NK-92 (cell line): ENCODE results near the gene HOPX.
"Not testable (repeated sequence)": the region's sequence is repeated elsewhere in the genome, so short reads cannot be mapped to it uniquely, and the experiment has no call there.

ENCODE experiments used
- DNase-seq: peaks from one replicate; lab custom pipeline; 2025; ENCODE audit not compliant: unreplicated experiment; lab: John Stamatoyannopoulos, UW

Gene HOPX

GRCh38 chr4:56681158-56681852, at the start of gene HOPX:
HOPX (minus strand) TSS chr4:56681296; CDS start chr4:56657816, 23,480 bp downstream.
- DNase-seq: no peak

- no peak for DNase-seq
Observed at GRCh38 chr4:56730097-56730496, 49.0 kb upstream of the HOPX start.

GRCh38 chr4:56728512-56728911, 47.4 kb upstream of the HOPX start:
- DNase-seq: no peak

- DNase-seq: no peak
Observed at GRCh38 chr4:56727150-56727549, 46.1 kb upstream of the HOPX start.

DNA sequence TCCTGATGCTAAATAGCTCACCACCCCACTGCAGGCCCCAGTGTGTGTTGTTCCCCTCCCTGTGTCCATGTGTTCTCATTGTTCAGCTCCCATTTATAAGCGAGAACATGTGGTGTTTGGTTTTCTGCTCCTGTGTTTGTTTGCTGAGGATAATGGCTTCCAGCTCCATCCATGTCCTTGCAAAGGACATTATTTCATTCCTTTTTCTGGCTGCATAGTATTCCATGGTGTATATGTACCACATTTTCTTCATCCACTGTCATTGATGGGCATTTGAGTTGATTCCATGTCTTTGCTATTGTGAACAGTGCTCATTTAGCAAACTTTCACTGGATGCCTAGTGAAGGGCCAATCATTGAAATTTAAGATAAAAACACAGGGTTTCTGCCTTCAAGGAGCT, 45.5 kb upstream of the HOPX start:
- not testable (repeated sequence) for DNase-seq

DNA sequence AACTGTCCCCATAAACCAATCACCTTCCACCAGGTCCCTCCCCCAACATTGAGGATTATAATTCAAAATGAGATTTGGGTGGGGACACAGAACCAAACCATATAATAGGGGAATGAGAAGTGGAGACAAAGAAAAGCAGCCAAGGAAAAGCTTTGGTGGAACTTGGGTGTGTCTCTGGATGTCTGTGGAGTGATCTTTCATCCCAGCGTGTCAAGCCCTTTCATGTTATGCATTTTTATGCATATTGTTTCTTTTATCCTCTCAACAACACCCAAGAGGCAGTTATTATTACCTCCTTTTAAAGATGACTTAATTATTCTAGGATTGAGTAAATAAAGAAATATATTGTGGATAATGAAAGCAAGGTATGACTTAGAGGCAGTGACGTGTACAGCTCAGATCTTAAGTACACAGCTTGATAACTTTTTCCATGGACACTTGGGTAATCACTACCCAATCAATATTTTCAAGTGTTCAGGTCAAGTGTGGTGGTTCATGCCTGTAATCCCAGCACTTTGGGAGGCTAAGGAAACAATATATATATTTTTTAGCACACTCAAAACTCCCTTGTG, 42.6 kb upstream of the HOPX start:
- no peak for DNase-seq

DNA sequence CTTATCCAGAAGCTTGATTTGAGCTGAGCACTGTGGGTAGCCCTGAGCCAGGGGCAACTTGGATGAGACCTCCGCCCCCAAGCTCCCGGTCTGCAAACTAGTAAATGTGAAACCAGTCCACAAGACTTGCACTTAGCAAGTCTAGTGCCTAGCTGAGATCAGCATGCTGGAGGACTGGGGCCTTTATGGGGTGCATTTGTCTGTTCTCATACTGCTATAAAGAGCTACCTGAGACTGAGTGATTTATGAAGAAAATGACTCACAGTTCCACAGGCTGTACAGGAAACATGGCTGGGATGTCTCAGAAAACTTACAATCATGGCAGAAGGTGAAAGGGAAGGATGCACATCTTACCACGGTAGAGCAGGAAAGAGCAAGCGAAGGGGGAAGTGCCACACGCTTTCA, 42.1 kb upstream of the HOPX start:
- no peak for DNase-seq

DNA sequence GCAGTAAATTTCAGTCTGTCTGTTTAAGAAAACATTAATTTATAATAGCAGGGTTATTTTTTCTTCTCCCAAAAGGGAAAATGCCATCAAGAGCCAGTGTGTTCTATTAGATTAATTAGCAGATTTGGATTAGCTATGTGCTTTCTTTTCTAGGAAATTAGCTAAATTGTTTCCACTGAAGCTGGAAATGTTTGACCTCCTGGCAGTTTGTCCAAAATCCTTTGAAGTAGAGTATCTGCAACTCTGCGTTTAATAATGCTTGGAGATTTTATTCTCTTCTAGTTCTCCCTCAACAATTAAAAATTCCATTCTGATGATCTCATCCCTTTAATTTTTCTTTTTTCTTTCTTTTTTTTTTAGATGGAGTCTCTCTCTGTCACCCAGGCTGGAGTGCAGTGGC, 27.1 kb upstream of the HOPX start:
- DNase-seq: no peak

DNA sequence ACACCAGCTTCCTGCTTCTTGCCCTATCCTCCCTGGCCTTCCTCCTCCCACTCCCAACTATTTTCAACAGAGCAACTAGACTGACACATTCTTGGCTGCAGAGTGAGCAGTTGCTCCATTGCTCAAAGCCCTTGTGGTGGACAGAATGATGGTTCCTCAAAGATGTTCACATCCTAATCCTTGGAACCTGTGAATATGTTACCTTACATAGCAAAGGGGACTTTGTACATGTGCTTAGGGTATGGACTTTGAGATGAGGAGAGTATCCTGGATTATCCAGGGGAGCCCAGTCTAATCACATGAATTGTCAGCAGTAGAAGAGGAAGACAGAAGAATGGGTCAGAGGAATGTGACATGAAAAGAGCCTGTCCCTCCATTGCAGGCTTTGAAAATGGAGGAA, 24.9 kb upstream of the HOPX start:
- no peak for DNase-seq

DNA sequence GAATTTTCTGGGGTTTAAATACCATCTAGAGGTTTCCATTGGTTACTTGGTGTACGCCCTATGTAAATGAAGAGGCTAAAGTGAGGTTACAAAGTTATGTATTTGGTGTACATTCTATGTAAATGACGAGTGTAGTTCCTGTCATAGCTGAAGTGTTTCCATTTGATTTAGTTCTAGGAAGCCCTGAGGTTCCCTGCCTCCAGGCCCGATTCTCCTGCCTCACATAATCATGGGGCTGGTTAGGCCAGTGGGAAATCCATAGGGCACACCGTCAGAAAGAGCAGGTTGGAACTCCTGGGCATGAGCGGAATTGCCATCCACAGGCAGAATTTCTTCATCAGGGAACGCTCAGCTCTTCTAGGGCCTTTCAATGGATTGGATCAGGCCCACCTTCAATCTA, 24.2 kb upstream of the HOPX start:
- DNase-seq: no peak

DNA sequence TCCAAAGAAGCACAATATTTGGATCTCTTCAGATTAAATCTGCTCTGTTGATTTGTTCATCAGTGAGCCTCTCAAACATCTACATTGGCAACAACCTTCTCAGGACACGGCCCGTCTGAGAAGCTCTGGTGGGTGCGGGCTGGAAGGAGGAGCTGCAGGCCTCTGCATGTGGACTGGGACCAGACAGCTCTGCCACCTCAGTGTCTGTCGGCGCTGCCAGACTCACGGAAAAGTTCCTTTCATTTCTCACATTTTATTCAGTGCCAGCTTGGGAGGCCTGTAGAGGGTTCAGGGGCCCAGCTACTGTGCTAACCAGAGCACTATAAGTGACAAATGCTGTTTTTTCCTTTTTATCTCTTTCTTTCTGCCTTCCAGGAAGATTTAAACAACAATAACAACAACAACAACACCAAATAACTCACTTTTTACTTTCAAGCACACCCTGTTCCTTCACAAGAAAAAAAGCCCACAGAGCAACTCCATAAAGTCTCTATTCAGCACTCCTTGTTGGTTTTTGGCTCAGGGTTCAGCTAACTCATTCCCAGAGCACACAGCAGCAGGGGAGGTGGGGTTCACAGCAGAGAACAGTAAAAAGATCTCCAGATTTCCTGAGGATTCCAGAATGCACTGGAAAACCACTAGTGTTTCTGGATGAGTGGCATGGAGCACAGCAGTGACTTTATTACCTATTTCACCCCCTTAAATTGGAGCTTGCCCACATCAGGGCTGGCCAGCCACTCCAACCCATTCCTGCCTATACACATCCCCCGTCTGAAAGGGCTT, 23.2 kb upstream of the HOPX start:
- no peak for DNase-seq

DNA sequence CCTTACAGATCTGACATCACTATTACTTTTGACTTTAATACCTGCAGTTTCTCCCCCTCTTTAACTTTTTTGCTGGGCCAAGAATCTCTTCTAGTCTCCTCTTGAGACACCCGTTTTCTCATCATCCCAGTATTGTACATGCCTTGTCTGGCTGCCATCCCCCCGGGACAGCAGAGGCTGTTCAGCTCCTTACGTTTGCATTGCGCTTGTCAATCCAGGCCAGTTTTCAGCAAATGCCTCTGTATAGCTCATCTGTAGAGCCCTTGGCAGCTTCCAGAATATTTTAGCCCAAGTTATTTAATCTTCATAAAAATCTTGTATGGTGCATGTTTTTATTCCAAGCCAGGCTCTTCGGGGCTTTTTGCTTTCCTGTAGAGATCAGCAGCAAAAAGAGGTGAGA, 22.3 kb upstream of the HOPX start:
- DNase-seq: no peak

GRCh38 chr4:56701644-56702043, 20.5 kb upstream of the HOPX start:
- no peak for DNase-seq

- no peak for DNase-seq
Observed at GRCh38 chr4:56701161-56701480, 20.0 kb upstream of the HOPX start.

- no peak for DNase-seq
Observed at GRCh38 chr4:56699537-56700105, 18.5 kb upstream of the HOPX start.

GRCh38 chr4:56698329-56698728, 17.2 kb upstream of the HOPX start:
- no peak for DNase-seq

DNA sequence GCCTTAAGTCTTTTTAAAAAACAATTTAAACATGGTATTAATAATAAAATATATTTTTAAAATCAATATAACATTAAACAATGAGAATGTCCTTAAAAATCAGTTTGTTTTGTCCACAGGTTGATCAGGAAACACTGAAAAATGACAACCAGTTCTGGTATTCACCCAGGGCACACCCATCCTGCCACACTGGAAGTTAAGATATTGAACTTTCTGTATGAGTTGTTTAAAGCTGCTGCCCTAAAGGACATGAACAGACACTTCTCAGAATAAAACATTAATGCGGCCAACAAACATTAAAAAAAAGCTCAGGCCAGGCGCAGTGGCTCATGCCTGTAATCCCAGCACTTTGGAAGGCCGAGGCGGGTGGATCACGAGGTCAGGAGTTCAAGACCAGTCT, 15.0 kb upstream of the HOPX start:
- no peak for DNase-seq

DNA sequence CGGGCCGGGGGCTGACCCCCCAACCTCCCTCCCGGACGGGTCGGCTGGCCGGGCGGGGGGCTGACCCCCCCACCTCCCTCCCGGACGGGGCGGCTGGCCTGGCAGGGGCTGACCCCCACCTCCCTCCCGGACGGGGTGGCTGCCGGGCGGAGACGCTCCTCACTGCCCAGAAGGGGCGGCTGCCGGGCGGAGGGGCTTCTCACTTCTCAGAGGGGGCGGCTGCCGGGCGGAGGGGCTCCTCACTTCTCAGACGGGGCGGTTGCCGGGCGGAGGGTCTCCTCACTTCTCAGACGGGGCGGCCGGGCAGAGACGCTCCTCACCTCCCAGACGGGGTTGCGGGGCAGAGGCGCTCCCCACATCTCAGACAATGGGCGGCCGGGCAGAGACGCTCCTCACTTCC, 12.4 kb upstream of the HOPX start:
- not testable (repeated sequence) for DNase-seq

- no peak for DNase-seq
Observed at GRCh38 chr4:56692576-56692975, 11.5 kb upstream of the HOPX start.

- DNase-seq: no peak
Observed at GRCh38 chr4:56691425-56691824, 10.3 kb upstream of the HOPX start.

DNA sequence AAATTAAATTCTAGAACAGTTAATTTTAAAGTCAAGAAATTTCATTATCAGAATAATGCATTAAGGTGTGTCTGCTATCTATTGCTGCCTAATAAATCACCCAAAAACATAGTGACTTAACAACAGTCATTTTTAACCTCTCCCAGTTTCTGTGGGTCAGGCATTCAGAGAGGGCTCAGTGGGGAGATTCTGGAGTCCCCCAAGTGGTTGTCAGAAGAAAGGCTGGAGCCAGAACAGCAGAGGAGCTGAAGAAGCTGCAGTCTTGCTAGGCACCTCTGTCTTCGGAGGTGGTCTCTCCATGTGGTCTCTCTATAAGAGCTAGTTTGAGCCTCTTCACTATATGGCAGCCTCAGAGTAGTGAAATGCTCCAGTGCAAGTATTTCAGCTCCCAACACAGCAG, 9.3 kb upstream of the HOPX start:
- DNase-seq: no peak
